Measurements from ENCODE around the gene BTC. TPM values are rescaled to one million over a fixed set of nuclear protein-coding genes. Genes with fewer than 3 reads are reported as not detected.

BTC gene
- total RNA-seq, 2 donors from 2014 or later, result 0.09 to 0.24 TPM

GRCh38 chr4:74772783-74773182 is 21.5 kb downstream of the BTC start:
- H3K4me1 ChIP-seq (ENCODE audit: control insufficient read depth, insufficient read depth, low read length), result no peaks in the 10 kb centered on the region
- H3K9me3 ChIP-seq (ENCODE audit: control insufficient read depth, low read length), result no peaks in the 10 kb centered on the region
- no peak for TF ChIP-seq CTCF (conservative IDR thresholded peaks at IDR 0.05)
- 88% methylated on average over 1 to 3 of the region's 3 CpGs for WGBS, 2 experiments (ENCODE audit: insufficient coverage in 1 of 2, insufficient read length in 1 of 2)
- peak; percentile 52 for DNase-seq
- H3K27ac Mint-ChIP-seq, result no peak overlapping the region
- H3K4me1 Mint-ChIP-seq, result no peaks in the 10 kb centered on the region
- no peak overlapping the region for H3K4me3 ChIP-seq (ENCODE audit: low read length)
- H3K36me3 Mint-ChIP-seq (ENCODE audit: low read depth), result no peaks in the 10 kb centered on the region
- H3K27me3 Mint-ChIP-seq (ENCODE audit: insufficient read depth), result no peaks in the 10 kb centered on the region
- no peaks in the 10 kb centered on the region for H3K36me3 ChIP-seq (ENCODE audit: control insufficient read depth, insufficient read depth, low read length)
- H3K9ac ChIP-seq (ENCODE audit: extremely low read depth, low read length, poor library complexity, severe bottlenecking), result no peak overlapping the region
- no peak overlapping the region for H3K4me3 Mint-ChIP-seq
- H3K27me3 ChIP-seq (ENCODE audit: control insufficient read depth, insufficient read depth, low read length, poor library complexity, severe bottlenecking), result no peaks in the 10 kb centered on the region
- H3K27ac ChIP-seq (ENCODE audit: low read depth, low read length), result no peak overlapping the region
- H3K9me3 Mint-ChIP-seq, result no peaks in the 10 kb centered on the region

GRCh38 chr4:74772106-74772505 is 22.2 kb downstream of the BTC start:
- no peak for TF ChIP-seq CTCF (conservative IDR thresholded peaks at IDR 0.05)
- Histone ChIP-seq H3K27me3 (ENCODE audit: control insufficient read depth, insufficient read depth, low read length, poor library complexity, severe bottlenecking) (no peaks in the 10 kb centered on the region), H3K4me1 (ENCODE audit: control insufficient read depth, insufficient read depth, low read length) (no peaks in the 10 kb centered on the region), H3K4me3 (ENCODE audit: low read length) (no peak overlapping the region), H3K36me3 (ENCODE audit: control insufficient read depth, insufficient read depth, low read length) (no peaks in the 10 kb centered on the region), H3K9ac (ENCODE audit: extremely low read depth, low read length, poor library complexity, severe bottlenecking) (no peak overlapping the region), H3K9me3 (ENCODE audit: control insufficient read depth, low read length) (no peaks in the 10 kb centered on the region), H3K27ac (ENCODE audit: low read depth, low read length) (no peak overlapping the region)
- no peaks in the 10 kb centered on the region for H3K36me3 Mint-ChIP-seq (ENCODE audit: low read depth)
- DNase-seq, result no peak
- no peaks in the 10 kb centered on the region for H3K4me1 Mint-ChIP-seq
- H3K27ac Mint-ChIP-seq, result no peak overlapping the region
- H3K9me3 Mint-ChIP-seq, result no peaks in the 10 kb centered on the region
- 89 to 100% methylated on average over 1 to 2 of the region's 2 CpGs for WGBS, 2 experiments (ENCODE audit: insufficient coverage in 1 of 2, insufficient read length in 1 of 2)
- no peak overlapping the region for H3K4me3 Mint-ChIP-seq
- H3K27me3 Mint-ChIP-seq (ENCODE audit: insufficient read depth), result no peaks in the 10 kb centered on the region

- Histone ChIP-seq H3K9ac (ENCODE audit: extremely low read depth, low read length, poor library complexity, severe bottlenecking) (no peak overlapping the region), H3K27me3 (ENCODE audit: control insufficient read depth, insufficient read depth, low read length, poor library complexity, severe bottlenecking) (no peaks in the 10 kb centered on the region), H3K4me1 (ENCODE audit: control insufficient read depth, insufficient read depth, low read length) (no peaks in the 10 kb centered on the region), H3K9me3 (ENCODE audit: control insufficient read depth, low read length) (no peaks in the 10 kb centered on the region), H3K4me3 (ENCODE audit: low read length) (no peak overlapping the region), H3K27ac (ENCODE audit: low read depth, low read length) (no peak overlapping the region), H3K36me3 (ENCODE audit: control insufficient read depth, insufficient read depth, low read length) (no peaks in the 10 kb centered on the region)
- Mint-ChIP-seq H3K36me3 (ENCODE audit: low read depth) (no peaks in the 10 kb centered on the region), H3K27ac (no peak overlapping the region), H3K27me3 (ENCODE audit: insufficient read depth) (no peaks in the 10 kb centered on the region), H3K9me3 (no peaks in the 10 kb centered on the region), H3K4me1 (no peaks in the 10 kb centered on the region), H3K4me3 (no peak overlapping the region)
- TF ChIP-seq CTCF (conservative IDR thresholded peaks at IDR 0.05), result no peak
- DNase-seq, result no peak
- 86 to 93% methylated on average over 2 to 4 of the region's 4 CpGs for WGBS, 2 experiments (ENCODE audit: insufficient coverage in 1 of 2, insufficient read length in 1 of 2)
These were observed 24.0 kb downstream of the BTC start for GRCh38 chr4:74770226-74770910.
